ENCODE results near the gene PACSIN1. TPM values are rescaled to one million over a fixed set of nuclear protein-coding genes. Genes with fewer than 3 reads are reported as not detected.

The PACSIN1 gene
- total RNA-seq, 4 donors from 2014 or later = 0.11 to 0.40 TPM; not detected in 2

- Histone ChIP-seq H3K36me3 (no peaks in the 10 kb centered on the region), H3K4me3 (no peak overlapping the region), H3K9me3 (no peaks in the 10 kb centered on the region), H3K27ac (no peak overlapping the region), H3K4me1 (no peaks in the 10 kb centered on the region), H3K27me3 (no peaks in the 10 kb centered on the region)
- whole genome bisulfite sequencing = 59% methylated on average over 5 of the region's 5 CpGs
- TF ChIP-seq POLR2AphosphoS5 (IDR thresholded peaks at IDR 0.05) (no peak), CTCF (IDR thresholded peaks at IDR 0.05) (no peak), POLR2A (IDR thresholded peaks at IDR 0.05) (no peak), EP300 (IDR thresholded peaks at IDR 0.05) (no peak)
- DNase-seq (ENCODE audit: low spot score in 2 of 2) = no peak
Observed at GRCh38 chr6:34447910-34448309, 18.0 kb upstream of the PACSIN1 start.

GRCh38 chr6:34451192-34451591 lies 14.7 kb upstream of the PACSIN1 start:
- Histone ChIP-seq H3K9me3 (no peaks in the 10 kb centered on the region), H3K27ac (no peak overlapping the region), H3K36me3 (no peaks in the 10 kb centered on the region), H3K27me3 (no peaks in the 10 kb centered on the region), H3K4me1 (no peaks in the 10 kb centered on the region), H3K4me3 (no peak overlapping the region)
- DNase-seq (ENCODE audit: low spot score in 2 of 2) = no peak
- TF ChIP-seq EP300 (IDR thresholded peaks at IDR 0.05) (no peak), POLR2A (IDR thresholded peaks at IDR 0.05) (no peak), POLR2AphosphoS5 (IDR thresholded peaks at IDR 0.05) (no peak), CTCF (IDR thresholded peaks at IDR 0.05) (no peak)
- 100% methylated on average over 1 of the region's 1 CpG for WGBS

GRCh38 chr6:34455831-34456230 lies 10.0 kb upstream of the PACSIN1 start:
- no peaks in the 10 kb centered on the region for H3K27me3 ChIP-seq
- 91% methylated on average over 1 of the region's 1 CpG for WGBS
- no peaks in the 10 kb centered on the region for H3K4me1 ChIP-seq
- DNase-seq (ENCODE audit: low spot score in 2 of 2) = no peak
- no peaks in the 10 kb centered on the region for H3K9me3 ChIP-seq
- TF ChIP-seq EP300 (IDR thresholded peaks at IDR 0.05) (no peak), POLR2A (IDR thresholded peaks at IDR 0.05) (no peak), CTCF (IDR thresholded peaks at IDR 0.05) (no peak), POLR2AphosphoS5 (IDR thresholded peaks at IDR 0.05) (no peak)
- no peak overlapping the region for H3K27ac ChIP-seq
- no peaks in the 10 kb centered on the region for H3K36me3 ChIP-seq
- no peak overlapping the region for H3K4me3 ChIP-seq

GRCh38 chr6:34457382-34457741 lies 8.5 kb upstream of the PACSIN1 start:
- Histone ChIP-seq H3K9me3 (no peaks in the 10 kb centered on the region), H3K27ac (no peak overlapping the region), H3K4me1 (no peaks in the 10 kb centered on the region), H3K27me3 (peaks cover 4% of the 10 kb centered on the region), H3K36me3 (no peaks in the 10 kb centered on the region), H3K4me3 (no peak overlapping the region)
- TF ChIP-seq POLR2A (IDR thresholded peaks at IDR 0.05) = no peak
- DNase-seq (ENCODE audit: low spot score in 2 of 2) = no peak
- 57% methylated on average over 2 of the region's 2 CpGs for WGBS

- no peak overlapping the region for H3K4me3 ChIP-seq
- no peak for TF ChIP-seq CTCF (IDR thresholded peaks at IDR 0.05)
- no peak for TF ChIP-seq POLR2AphosphoS5 (IDR thresholded peaks at IDR 0.05)
- no peak for TF ChIP-seq EP300 (IDR thresholded peaks at IDR 0.05)
- TF ChIP-seq POLR2A (IDR thresholded peaks at IDR 0.05) = no peak
- no peaks in the 10 kb centered on the region for H3K4me1 ChIP-seq
- no peak for DNase-seq (ENCODE audit: low spot score in 2 of 2)
- H3K27me3 ChIP-seq = peaks cover 4% of the 10 kb centered on the region
- WGBS = 82% methylated on average over 7 of the region's 14 CpGs
- H3K27ac ChIP-seq = no peak overlapping the region
- H3K36me3 ChIP-seq = no peaks in the 10 kb centered on the region
- no peaks in the 10 kb centered on the region for H3K9me3 ChIP-seq
Observed at GRCh38 chr6:34457742-34458735, 7.8 kb upstream of the PACSIN1 start.
